Psoas muscle (tissue), 8 donors: ENCODE results near the gene PANK2. TPM values are rescaled to one million over a fixed set of nuclear protein-coding genes. Genes with fewer than 3 reads are reported as not detected.

Source experiments
- ATAC-seq, 4 donors: fragments of 200-7000 bp; cut with Tn5 transposase; one replicate each; pipeline ENCODE4 v1.9.1; 2020; ENCODE audit warnings: moderate library complexity in 3 of 4, mild to moderate bottlenecking in 2 of 4
- DNase-seq, 2 donors: peaks; one replicate each; pipeline ENCODE4 v3.0.0-alpha.2; 2020
- H3K27ac ChIP-seq: fragments of 200-600 bp; one replicate; pipeline ENCODE4 v1.8.0; 2022
- H3K27me3 ChIP-seq, 3 donors: fragments of 200-600 bp in 1 of 3; one replicate each; pipeline versions ENCODE4 v1.6.1 to v1.8.0; 2013 to 2022; ENCODE audit warnings: low read length in 2 of 3, mild to moderate bottlenecking in 2 of 3, moderate library complexity in 1 of 3; ENCODE audit not compliant: insufficient read depth in 3 of 3
- H3K36me3 ChIP-seq, 2 donors: fragments of 200-600 bp in 1 of 2; one replicate each; pipeline versions ENCODE4 v1.6.1 to v1.8.0; 2013 to 2022; ENCODE audit warnings: low read depth in 1 of 2, mild to moderate bottlenecking in 1 of 2, moderate library complexity in 1 of 2; ENCODE audit not compliant: insufficient read depth in 1 of 2
- H3K4me1 ChIP-seq: fragments of 200-600 bp; one replicate; pipeline ENCODE4 v1.8.0; 2022
- H3K4me3 ChIP-seq: fragments of 200-600 bp; one replicate; pipeline ENCODE4 v1.8.0; 2022; ENCODE audit warnings: mild to moderate bottlenecking
- H3K9me3 ChIP-seq: fragments of 200-600 bp; one replicate; pipeline ENCODE4 v1.8.0; 2022
- CTCF ChIP-seq: fragments of 200-600 bp; IDR thresholded peaks from one replicate; pipeline ENCODE4 v1.8.0; 2022; ENCODE audit warnings: antibody characterized with exemption
- WGBS, 3 donors: extraction: QIAGEN DNeasy Blood & Tissue Kit; methylation state at CpG; one replicate each; pipeline versions ENCODE4 v1.1.6 to v1.1.7; 2013; 5-methylcytosine and 5-hydroxymethylcytosine counted together
- intact Hi-C, 2 donors: fragments of 100-400 bp; cut with DNase I; formaldehyde crosslinking; loops; one replicate each; pipeline versions ENCODE4 v1.11.0 to v1.14.2; 2022
- polyA plus RNA-seq, 3 donors: library from polyadenylated mRNA; stranded (reverse); fragments of 200-250 nt; gene quantifications; one replicate each; pipeline ENCODE4 v1.2.3, GENCODE V29; 2013
- total RNA-seq, 4 donors: library from RNA; stranded (reverse); fragmentation: NEBNext Ultra II Directional in 2 of 4; extraction: Animal tissue kit (Norgen Biotek cat#: 25700) in 2 of 4; gene quantifications; one replicate each; pipeline versions ENCODE4 v1.2.1 to v1.2.4, GENCODE V29; 2021 to 2023
- donor health status: healthy with polysubstance abuse.
- donor health status: DM: no; HTN: no; CAD: no; lungs with moderate emphysema.
- donor health status: Bipolar disorder and iron deficiency.
- donor health status: healthy.
- donor health status: DM: yes; HTN: yes; CAD: no.
- donor health status: DM: no; HTN: no; CAD: no.
- donor health status: DM: no; HTN: no; CAD: no.
- donor health status: DM: yes; HTN: yes; CAD: no.

The PANK2 gene
- total and polyA plus RNA-seq, 7 donors: 9.7 to 32.9 (median 18.6) TPM

- DNase-seq (no peak), ATAC-seq (no peak)
- no peak for TF ChIP-seq CTCF
- WGBS, 3 donors: 86 to 90% (median 87%) methylated on average over 2 of the region's 2 CpGs
- Histone ChIP-seq H3K4me3 (no peak overlapping the region), H3K9me3 (peaks cover 8% of the 10 kb centered on the region), H3K36me3 (no peaks in the 10 kb centered on the region), H3K27ac (no peak overlapping the region), H3K4me1 (no peaks in the 10 kb centered on the region), H3K27me3 (no peaks in the 10 kb centered on the region)
- intact Hi-C loops: no loop called here
Measured at GRCh38 chr20:3973705-3974104, 84.5 kb downstream of the PANK2 start.

- ATAC-seq (no peak), DNase-seq (no peak)
- Histone ChIP-seq H3K36me3 (no peaks in the 10 kb centered on the region), H3K9me3 (peaks cover 8% of the 10 kb centered on the region), H3K27ac (no peak overlapping the region), H3K4me1 (no peaks in the 10 kb centered on the region), H3K27me3 (no peaks in the 10 kb centered on the region), H3K4me3 (no peak overlapping the region)
- 36 to 51% (median 36%) methylated on average over 2 of the region's 2 CpGs for WGBS, 3 donors
- intact Hi-C loops: no loop called here
- no peak for TF ChIP-seq CTCF
Measured at GRCh38 chr20:3976511-3976910, 87.3 kb downstream of the PANK2 start.

Other genes starting within 250 kb of the PANK2 start
- gene GFRA4, start 226.0 kb upstream of the PANK2 start, total RNA-seq: not detected
- gene GFRA4, start 226.0 kb upstream of the PANK2 start, polyA plus RNA-seq: not detected
- gene ADAM33, start 207.4 kb upstream of the PANK2 start, total RNA-seq: 1 to 10 TPM; 2.4 to 8.9 (median 3.1) TPM
- gene ADAM33, start 207.4 kb upstream of the PANK2 start, polyA plus RNA-seq: 1 to 10 TPM; 4.3 to 6.6 (median 4.6) TPM
- gene SIGLEC1, start 176.8 kb upstream of the PANK2 start, total RNA-seq: 1 to 10 TPM; 2.3 to 6.2 (median 3.5) TPM
- gene SIGLEC1, start 176.8 kb upstream of the PANK2 start, polyA plus RNA-seq: 1 to 10 TPM in 2 of 3 donors, under 1 TPM in 1; 0.98 to 2.6 (median 1.3) TPM
- 1 to 10 TPM; 5.7 to 9.7 (median 8.2) TPM for gene HSPA12B, start 156.7 kb upstream of the PANK2 start, total RNA-seq
- 1 to 10 TPM; 4.0 to 7.6 (median 7.5) TPM for gene HSPA12B, start 156.7 kb upstream of the PANK2 start, polyA plus RNA-seq
- gene ADISSP, start 121.6 kb upstream of the PANK2 start, total RNA-seq: 10 to 100 TPM; 11.9 to 16.0 (median 13.4) TPM
- gene ADISSP, start 121.6 kb upstream of the PANK2 start, polyA plus RNA-seq: 10 to 100 TPM; 10.7 to 24.7 (median 15.4) TPM
- gene SPEF1, start 107.9 kb upstream of the PANK2 start, total RNA-seq: under 1 TPM in 1 of 4 donors, not detected in 3; 0.13 TPM
- 1 to 10 TPM in 1 of 3 donors, under 1 TPM in 2; 0.12 to 1.7 (median 0.35) TPM for gene SPEF1, start 107.9 kb upstream of the PANK2 start, polyA plus RNA-seq
- gene CENPB, start 102.6 kb upstream of the PANK2 start, total RNA-seq: 100 to 1,000 TPM in 1 of 4 donors, 10 to 100 TPM in 3; 74.3 to 129 (median 97.8) TPM
- 100 to 1,000 TPM in 2 of 3 donors, 10 to 100 TPM in 1; 84.0 to 144 (median 116) TPM for gene CENPB, start 102.6 kb upstream of the PANK2 start, polyA plus RNA-seq
- 1 to 10 TPM; 7.1 to 9.1 (median 8.4) TPM for gene CDC25B, start 93.1 kb upstream of the PANK2 start, total RNA-seq
- 1 to 10 TPM; 5.1 to 6.8 (median 6.6) TPM for gene CDC25B, start 93.1 kb upstream of the PANK2 start, polyA plus RNA-seq
- gene AP5S1, start 68.8 kb upstream of the PANK2 start, total RNA-seq: 10 to 100 TPM; 11.8 to 17.5 (median 12.1) TPM
- gene AP5S1, start 68.8 kb upstream of the PANK2 start, polyA plus RNA-seq: 10 to 100 TPM; 11.0 to 25.2 (median 12.9) TPM
- gene MAVS, start 42.6 kb upstream of the PANK2 start, total RNA-seq: 10 to 100 TPM; 49.7 to 61.3 (median 50.7) TPM
- gene MAVS, start 42.6 kb upstream of the PANK2 start, polyA plus RNA-seq: 10 to 100 TPM; 14.0 to 32.4 (median 19.2) TPM
- gene RNF24, start 126.2 kb downstream of the PANK2 start, total RNA-seq: 1 to 10 TPM; 1.4 to 3.1 (median 2.3) TPM
- gene RNF24, start 126.2 kb downstream of the PANK2 start, polyA plus RNA-seq: 1 to 10 TPM in 2 of 3 donors, under 1 TPM in 1; 0.48 to 1.5 (median 1.3) TPM